ENCODE data around the gene SNX33. TPM values are rescaled to one million over a fixed set of nuclear protein-coding genes. Genes with fewer than 3 reads are reported as not detected.

SNX33 gene
- total RNA-seq, 1 donor from 2014 or later: 0.22 TPM

GRCh38 chr15:75641179-75641503 lies 6.6 kb upstream of the SNX33 start:
- ChIA-PET POLR2A (interaction anchor here (0.6 to 6.7 kb wide), 11 partner anchors 9 to 852 kb away, joined by 3 to 164 read pairs (median 7); partner anchors contain the start of genes MAN2C1, PTPN9, SIN3A and SNUPN), CTCF (interaction anchor here (1.4 to 3.9 kb wide), 4 partner anchors 63 to 273 kb away, joined by 3 to 29 read pairs (median 5); partner anchors contain the start of gene MAN2C1)
- peak overlapping the region; percentile 92 for H3K27ac Mint-ChIP-seq
- no peak for ATAC-seq (ENCODE audit: low read depth)
- no peaks in the 10 kb centered on the region for H3K9me3 Mint-ChIP-seq
- H3K36me3 Mint-ChIP-seq (ENCODE audit: low read depth): peaks cover 23% of the 10 kb centered on the region
- TF ChIP-seq CTCF (IDR thresholded peaks at IDR 0.05): no peak
- H3K4me3 Mint-ChIP-seq: peak overlapping the region; percentile 91
- H3K27me3 Mint-ChIP-seq: no peaks in the 10 kb centered on the region
- H3K4me1 Mint-ChIP-seq: peaks cover 37% of the 10 kb centered on the region
- no peak for DNase-seq
- intact Hi-C loops (cut with micrococcal nuclease): loop anchor here (2.0 to 10.0 kb wide), 3 partner anchors 62 to 1096 kb away; partner anchors contain the start of genes ARID3B, NEIL1 and PTPN9

- Mint-ChIP-seq H3K4me1 (peaks cover 38% of the 10 kb centered on the region), H3K27ac (no peak overlapping the region), H3K4me3 (no peak overlapping the region), H3K27me3 (peaks cover under 1% of the 10 kb centered on the region), H3K36me3 (ENCODE audit: low read depth) (peaks cover 23% of the 10 kb centered on the region), H3K9me3 (no peaks in the 10 kb centered on the region)
- DNase-seq: no peak
- ChIA-PET CTCF (interaction anchor here (1.5 to 3.9 kb wide), 2 partner anchors 135 to 274 kb away, joined by 3 to 29 read pairs; partner anchors contain the start of gene MAN2C1), POLR2A (interaction anchor here (3.5 to 6.7 kb wide), 3 partner anchors 15 to 274 kb away, joined by 58 to 164 read pairs (median 115); partner anchors contain the start of genes MAN2C1, SIN3A and SNUPN)
- no peak for ATAC-seq (ENCODE audit: low read depth)
- TF ChIP-seq CTCF (IDR thresholded peaks at IDR 0.05): no peak
- intact Hi-C loops (cut with micrococcal nuclease): loop anchor here (2.0 to 10.0 kb wide), 3 partner anchors 63 to 1097 kb away; partner anchors contain the start of genes ARID3B, NEIL1 and PTPN9
Measured at GRCh38 chr15:75641603-75642002, 6.1 kb upstream of the SNX33 start.

GRCh38 chr15:75644376-75644775 lies 3.3 kb upstream of the SNX33 start:
- DNase-seq (no peak), ATAC-seq (ENCODE audit: low read depth) (no peak)
- no peak overlapping the region for H3K27ac Mint-ChIP-seq
- intact Hi-C loops (cut with micrococcal nuclease): loop anchor here (5.0 to 10.0 kb wide), 2 partner anchors 297 to 1100 kb away; partner anchors contain the start of genes ARID3B and NEIL1
- no peaks in the 10 kb centered on the region for H3K9me3 Mint-ChIP-seq
- TF ChIP-seq CTCF (IDR thresholded peaks at IDR 0.05): no peak
- peaks cover 13% of the 10 kb centered on the region for H3K27me3 Mint-ChIP-seq
- H3K4me1 Mint-ChIP-seq: peaks cover 20% of the 10 kb centered on the region
- peaks cover 4% of the 10 kb centered on the region for H3K36me3 Mint-ChIP-seq (ENCODE audit: low read depth)
- no peak overlapping the region for H3K4me3 Mint-ChIP-seq
- CTCF ChIA-PET: no interaction called here
- POLR2A ChIA-PET: interaction anchor here (0.7 to 1.0 kb wide), 2 partner anchors 276 to 1183 kb away, joined by 3 to 5 read pairs; partner anchors contain the start of gene MAN2C1

- H3K27ac Mint-ChIP-seq: no peak overlapping the region
- peaks cover 18% of the 10 kb centered on the region for H3K27me3 Mint-ChIP-seq
- intact Hi-C loops (cut with micrococcal nuclease): loop anchor here (10.0 kb wide), 1 partner anchor 1102 kb away; the partner anchor contains the start of gene ARID3B
- no peaks in the 10 kb centered on the region for H3K9me3 Mint-ChIP-seq
- CTCF ChIA-PET: interaction anchor here (2.1 kb wide), 1 partner anchor 278 kb away, joined by 9 read pairs; the partner anchor contains the start of gene MAN2C1
- peaks cover 12% of the 10 kb centered on the region for H3K4me1 Mint-ChIP-seq
- H3K36me3 Mint-ChIP-seq (ENCODE audit: low read depth): no peaks in the 10 kb centered on the region
- DNase-seq: no peak
- POLR2A ChIA-PET: interaction anchor here (0.7 to 2.8 kb wide), 3 partner anchors 20 to 191 kb away, joined by 5 to 24 read pairs (median 11); partner anchors contain the start of gene SNUPN
- H3K4me3 Mint-ChIP-seq: peak overlapping the region; percentile 85
- ATAC-seq (ENCODE audit: low read depth): no peak
- no peak for TF ChIP-seq CTCF (IDR thresholded peaks at IDR 0.05)
Measured at GRCh38 chr15:75646112-75646943, 1.4 kb upstream of the SNX33 start.
